SK-N-SH (cell line): Measurements from ENCODE around the gene MYO15B. TPM values are rescaled to one million over a fixed set of nuclear protein-coding genes. Genes with fewer than 3 reads are reported as not detected.

Experiments used
- CTCF ChIA-PET: fragments of 300-600, 350-600 bp; formaldehyde crosslinking; extraction: SDS; loops from one replicate; lab custom pipeline; 2021; lab: Yijun Ruan, JAX
- POLR2A ChIA-PET: fragments of 350-600 bp; sonication (Branson Sonifier 250); formaldehyde crosslinking; extraction: SDS; loops from one replicate; lab custom pipeline; 2020; ENCODE audit warnings: antibody characterized with exemption, inconsistent platforms; lab: Yijun Ruan, JAX
- DNase-seq: peaks from one replicate; pipeline ENCODE4 v3.0.0; 2012
- H2AFZ ChIP-seq: fragments of 200-600 bp; sonication (generic); 2 replicates; pipeline ENCODE4 v1.8.1; 2016; ENCODE audit warnings: antibody characterized with exemption, mild to moderate bottlenecking, low read depth
- H3F3A ChIP-seq: fragments of 200-600 bp; sonication (generic); replicated peaks from 2 replicates; pipeline ENCODE3; 2016; ENCODE audit warnings: antibody characterized with exemption, mild to moderate bottlenecking; ENCODE audit not compliant: insufficient read depth
- H3K27ac ChIP-seq, 2 experiments: fragments of 200-500 bp in 1 of 2; fragments of 200-600 bp in 1 of 2; sonication (Bioruptor generic) in 1 of 2; sonication (generic), shearing (Covaris generic) in 1 of 2; 2 replicates each; pipeline versions ENCODE4 v1.5.1 to v1.6.1; 2014 to 2016; ENCODE audit warnings: low read depth in 2 of 2, inconsistent platforms in 1 of 2, low read length in 1 of 2, mild to moderate bottlenecking in 1 of 2, mixed read lengths in 1 of 2
- H3K27me3 ChIP-seq: fragments of 200-600 bp; sonication (generic), shearing (Covaris generic); 2 replicates; pipeline ENCODE4 v1.6.1; 2016; ENCODE audit warnings: mixed run types; ENCODE audit not compliant: insufficient read depth
- H3K36me3 ChIP-seq, 2 experiments: fragments of 200-500 bp in 1 of 2; fragments of 200-600 bp in 1 of 2; sonication (Bioruptor generic) in 1 of 2; sonication (generic) in 1 of 2; replicated peaks in 1 of 2; 2 replicates each; pipeline versions ENCODE3 to v1.5.1; 2014 to 2016; ENCODE audit warnings: low read length in 1 of 2, mild to moderate bottlenecking in 1 of 2; ENCODE audit not compliant: insufficient read depth in 2 of 2, control insufficient read depth in 1 of 2
- H3K4me1 ChIP-seq, 2 experiments: fragments of 200-500 bp in 1 of 2; fragments of 200-600 bp in 1 of 2; sonication (Bioruptor generic) in 1 of 2; sonication (generic), shearing (Covaris generic) in 1 of 2; 2 replicates each; pipeline versions ENCODE4 v1.5.1 to v1.6.1; 2014 to 2016; ENCODE audit warnings: low read depth in 1 of 2, low read length in 1 of 2, mixed run types in 1 of 2; ENCODE audit not compliant: insufficient read depth in 2 of 2, control insufficient read depth in 1 of 2
- H3K4me2 ChIP-seq: fragments of 200-600 bp; sonication (generic), shearing (Covaris generic); 2 replicates; pipeline ENCODE4 v1.6.1; 2017; ENCODE audit warnings: mixed run types
- H3K4me3 ChIP-seq, 2 experiments: fragments of 200-500 bp in 1 of 2; fragments of 200-600 bp in 1 of 2; sonication (Bioruptor generic) in 1 of 2; sonication (generic), shearing (Covaris generic) in 1 of 2; 2 replicates each; pipeline versions ENCODE4 v1.5.1 to v1.8.1; 2014 to 2016; ENCODE audit warnings: low read depth in 2 of 2, inconsistent platforms in 1 of 2, low read length in 1 of 2, mild to moderate bottlenecking in 1 of 2, mixed read lengths in 1 of 2, moderate library complexity in 1 of 2
- H3K79me2 ChIP-seq: fragments of 200-600 bp; sonication (generic); 2 replicates; pipeline ENCODE4 v1.8.1; 2017; ENCODE audit warnings: mild to moderate bottlenecking; ENCODE audit not compliant: insufficient read depth
- H3K9ac ChIP-seq: fragments of 200-600 bp; sonication (generic); 2 replicates; pipeline ENCODE4 v1.6.1; 2017; ENCODE audit warnings: mixed run types
- H3K9me2 ChIP-seq: fragments of 200-600 bp; sonication (generic); 2 replicates; pipeline ENCODE4 v1.6.1; 2017; ENCODE audit warnings: mixed run types
- H3K9me3 ChIP-seq: fragments of 200-600 bp; sonication (generic); 2 replicates; pipeline ENCODE4 v1.6.1; 2017; ENCODE audit warnings: mixed run types, mild to moderate bottlenecking, moderate library complexity
- H4K20me1 ChIP-seq: fragments of 200-600 bp; sonication (generic); 2 replicates; pipeline ENCODE4 v1.6.1; 2017; ENCODE audit warnings: mild to moderate bottlenecking, mixed run types; ENCODE audit not compliant: insufficient read depth
- CTCF ChIP-seq: fragments of 200-600 bp; sonication (generic); IDR thresholded peaks from 2 replicates; pipeline ENCODE4 v1.6.1; 2017; ENCODE audit warnings: antibody characterized with exemption, mild to moderate bottlenecking, moderate library complexity
- IRF3 ChIP-seq: fragments of 150-350 bp; IDR thresholded peaks from 2 replicates; pipeline ENCODE4 v1.6.1; 2016; ENCODE audit warnings: mild to moderate bottlenecking, low read depth, low read length
- JUND ChIP-seq: IDR thresholded peaks from 2 replicates; pipeline ENCODE4 v1.4.0; 2012
- MAX ChIP-seq: IDR thresholded peaks from 2 replicates; pipeline ENCODE4 v1.4.0; 2012; ENCODE audit warnings: low read depth
- MEF2A ChIP-seq: IDR thresholded peaks from 2 replicates; pipeline ENCODE4 v1.4.0; 2012; ENCODE audit warnings: low read depth, borderline replicate concordance
- NFIC ChIP-seq: IDR thresholded peaks from 2 replicates; pipeline ENCODE4 v1.4.0; 2012; ENCODE audit warnings: borderline replicate concordance
- PBX3 ChIP-seq: IDR thresholded peaks from 2 replicates; pipeline ENCODE4; 2012
- POLR2AphosphoS5 ChIP-seq: IDR thresholded peaks from 2 replicates; pipeline ENCODE4 v1.6.1; 2012; ENCODE audit warnings: low read depth, low read length
- RAD21 ChIP-seq: IDR thresholded peaks from 2 replicates; pipeline ENCODE4 v1.6.1; 2012; ENCODE audit warnings: mild to moderate bottlenecking, low read length
- REST ChIP-seq: IDR thresholded peaks from 2 replicates; pipeline ENCODE4 v1.6.1; 2012; ENCODE audit warnings: mild to moderate bottlenecking, low read depth, low read length, moderate library complexity
- RXRA ChIP-seq: IDR thresholded peaks from 2 replicates; pipeline ENCODE4 v1.4.0; 2012; ENCODE audit warnings: low read depth, mild to moderate bottlenecking, borderline replicate concordance
- SMC3 ChIP-seq: IDR thresholded peaks from 2 replicates; pipeline ENCODE4 v1.6.1; 2012; ENCODE audit warnings: low read depth, low read length, improper control_type of control experiment
- TEAD4 ChIP-seq: IDR thresholded peaks from 2 replicates; pipeline ENCODE4 v1.4.0; 2012; ENCODE audit warnings: mild to moderate bottlenecking, borderline replicate concordance; ENCODE audit not compliant: insufficient read depth
- WGBS: methylation state at CpG from one replicate; pipeline ENCODE4 v1.1.6; 2017; ENCODE audit warnings: low lambda C conversion rate; 5-methylcytosine and 5-hydroxymethylcytosine counted together
- polyA plus RNA-seq, 3 experiments: library from polyadenylated mRNA; depleted of rRNA; stranded (reverse); fragments of >200 nt; gene quantifications; 2 replicates each; pipeline ENCODE4 v1.2.3, GENCODE V29; 2012

MYO15B gene
- polyA plus RNA-seq, 1 of the 3 experiments (the other 2 are of a cell fraction), result 10.3 TPM

GRCh38 chr17:75595920-75596313 is 8.3 kb downstream of the MYO15B start:
- Histone ChIP-seq H3K27ac (no peak overlapping the region), H3K79me2 (no peaks in the 10 kb centered on the region), H3K9ac (no peak overlapping the region), H3K4me2 (no peak overlapping the region), H3K9me3 (no peaks in the 10 kb centered on the region), H2AFZ (no peak overlapping the region), H3F3A (no peaks in the 10 kb centered on the region), H3K27me3 (no peaks in the 10 kb centered on the region), H3K4me3 (no peak overlapping the region), H4K20me1 (no peaks in the 10 kb centered on the region), H3K9me2 (no peaks in the 10 kb centered on the region), H3K4me1 (no peaks in the 10 kb centered on the region; a peak in 1 of 4 replicates), H3K36me3 (no peaks in the 10 kb centered on the region)
- no peak for DNase-seq
- ChIA-PET CTCF (interaction anchor here (0.6 to 7.5 kb wide), 6 partner anchors 16 to 250 kb away, joined by 3 to 43 read pairs (median 4); partner anchors contain the start of gene SMIM5), POLR2A (no interaction called here)
- WGBS, result 59% methylated on average over 6 of the region's 6 CpGs
- TF ChIP-seq REST (no peak), TEAD4 (no peak), MEF2A (no peak), SMC3 (no peak), RAD21 (no peak)

GRCh38 chr17:75596320-75597087 is 8.9 kb downstream of the MYO15B start:
- H4K20me1 ChIP-seq, result no peaks in the 10 kb centered on the region
- POLR2A ChIA-PET, result no interaction called here
- CTCF ChIA-PET, result interaction anchor here (0.6 to 7.5 kb wide), 11 partner anchors 15 to 249 kb away, joined by 3 to 43 read pairs (median 4); partner anchors contain the start of gene SMIM5

More at GRCh38 chr17:75596320-75597087, 8.9 kb downstream of the MYO15B start:
- no peaks in the 10 kb centered on the region for H3K79me2 ChIP-seq
- no peaks in the 10 kb centered on the region for H3K9me3 ChIP-seq
- no peaks in the 10 kb centered on the region for H3F3A ChIP-seq
- H3K27me3 ChIP-seq, result no peaks in the 10 kb centered on the region
- no peak overlapping the region for H2AFZ ChIP-seq
- H3K9me2 ChIP-seq, result no peaks in the 10 kb centered on the region
- WGBS, result 71% methylated on average over 14 of the region's 17 CpGs
- DNase-seq, result no peak
- H3K9ac ChIP-seq, result no peak overlapping the region
- H3K4me2 ChIP-seq, result no peak overlapping the region
- H3K27ac ChIP-seq, result no peak overlapping the region
- no peak for TF ChIP-seq RXRA
- no peak for TF ChIP-seq RAD21
- no peak for TF ChIP-seq JUND
- TF ChIP-seq NFIC, result no peak
- TF ChIP-seq POLR2AphosphoS5, result no peak
- TF ChIP-seq PBX3, result no peak
- no peak for TF ChIP-seq CTCF
- no peak for TF ChIP-seq REST
- no peak for TF ChIP-seq SMC3
- no peak for TF ChIP-seq MAX
- no peak for TF ChIP-seq IRF3
- TF ChIP-seq, all 33 proteins: peak for 0
- no peaks in the 10 kb centered on the region; a peak in 1 of 4 replicates for H3K4me1 ChIP-seq
- no peak overlapping the region for H3K4me3 ChIP-seq
- H3K36me3 ChIP-seq, result no peaks in the 10 kb centered on the region
